ENCODE measurements around the gene FBXO34. TPM values are rescaled to one million over a fixed set of nuclear protein-coding genes. Genes with fewer than 3 reads are reported as not detected.

Gene FBXO34
- total RNA-seq, 1 donor from 2014 or later, result 29.5 TPM

GRCh38 chr14:55314449-55314848 is 43.2 kb downstream of the FBXO34 start:
- DNase-seq (ENCODE audit: low read depth) (no peak), FAIRE-seq (no peak)
- TF ChIP-seq, protein P1, sequence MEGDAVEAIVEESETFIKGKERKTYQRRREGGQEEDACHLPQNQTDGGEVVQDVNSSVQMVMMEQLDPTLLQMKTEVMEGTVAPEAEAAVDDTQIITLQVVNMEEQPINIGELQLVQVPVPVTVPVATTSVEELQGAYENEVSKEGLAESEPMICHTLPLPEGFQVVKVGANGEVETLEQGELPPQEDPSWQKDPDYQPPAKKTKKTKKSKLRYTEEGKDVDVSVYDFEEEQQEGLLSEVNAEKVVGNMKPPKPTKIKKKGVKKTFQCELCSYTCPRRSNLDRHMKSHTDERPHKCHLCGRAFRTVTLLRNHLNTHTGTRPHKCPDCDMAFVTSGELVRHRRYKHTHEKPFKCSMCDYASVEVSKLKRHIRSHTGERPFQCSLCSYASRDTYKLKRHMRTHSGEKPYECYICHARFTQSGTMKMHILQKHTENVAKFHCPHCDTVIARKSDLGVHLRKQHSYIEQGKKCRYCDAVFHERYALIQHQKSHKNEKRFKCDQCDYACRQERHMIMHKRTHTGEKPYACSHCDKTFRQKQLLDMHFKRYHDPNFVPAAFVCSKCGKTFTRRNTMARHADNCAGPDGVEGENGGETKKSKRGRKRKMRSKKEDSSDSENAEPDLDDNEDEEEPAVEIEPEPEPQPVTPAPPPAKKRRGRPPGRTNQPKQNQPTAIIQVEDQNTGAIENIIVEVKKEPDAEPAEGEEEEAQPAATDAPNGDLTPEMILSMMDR (IDR thresholded peaks at IDR 0.05; ENCODE audit: insufficient read depth, low read length, severe bottlenecking), result no peak
- Histone ChIP-seq H3K36me3 (ENCODE audit: control insufficient read depth, insufficient read depth, low read length) (no peaks in the 10 kb centered on the region), H3K27me3 (ENCODE audit: control insufficient read depth, insufficient read depth, low read length) (no peaks in the 10 kb centered on the region), H3K4me3 (ENCODE audit: low read depth, low read length) (no peak overlapping the region)

DNA sequence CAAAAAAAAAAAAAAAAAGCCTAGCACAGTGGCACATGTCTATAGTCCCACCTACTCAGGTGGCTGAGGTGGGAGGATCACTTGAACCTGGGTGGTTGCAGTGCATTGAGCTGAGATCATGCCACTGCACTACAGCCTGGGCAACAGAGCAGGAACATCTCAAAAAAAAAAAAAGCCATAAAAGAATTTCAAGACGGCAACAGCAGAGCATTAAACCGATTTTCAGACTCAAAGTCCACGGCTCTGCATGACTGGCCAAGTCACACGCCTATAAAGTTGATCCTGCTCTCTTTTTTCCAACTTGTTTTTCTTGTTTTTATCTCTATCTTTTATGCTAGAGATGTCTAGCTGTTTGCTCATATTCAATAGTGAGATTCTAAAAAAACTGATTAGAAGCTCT is 45.3 kb downstream of the FBXO34 start:
- no peak for DNase-seq (ENCODE audit: low read depth)
- TF ChIP-seq, protein P1 (IDR thresholded peaks at IDR 0.05; ENCODE audit: insufficient read depth, low read length, severe bottlenecking), result no peak
- Histone ChIP-seq H3K36me3 (ENCODE audit: control insufficient read depth, insufficient read depth, low read length) (no peaks in the 10 kb centered on the region), H3K4me3 (ENCODE audit: low read depth, low read length) (no peak overlapping the region), H3K27me3 (ENCODE audit: control insufficient read depth, insufficient read depth, low read length) (no peaks in the 10 kb centered on the region)
- FAIRE-seq, result no peak

DNA sequence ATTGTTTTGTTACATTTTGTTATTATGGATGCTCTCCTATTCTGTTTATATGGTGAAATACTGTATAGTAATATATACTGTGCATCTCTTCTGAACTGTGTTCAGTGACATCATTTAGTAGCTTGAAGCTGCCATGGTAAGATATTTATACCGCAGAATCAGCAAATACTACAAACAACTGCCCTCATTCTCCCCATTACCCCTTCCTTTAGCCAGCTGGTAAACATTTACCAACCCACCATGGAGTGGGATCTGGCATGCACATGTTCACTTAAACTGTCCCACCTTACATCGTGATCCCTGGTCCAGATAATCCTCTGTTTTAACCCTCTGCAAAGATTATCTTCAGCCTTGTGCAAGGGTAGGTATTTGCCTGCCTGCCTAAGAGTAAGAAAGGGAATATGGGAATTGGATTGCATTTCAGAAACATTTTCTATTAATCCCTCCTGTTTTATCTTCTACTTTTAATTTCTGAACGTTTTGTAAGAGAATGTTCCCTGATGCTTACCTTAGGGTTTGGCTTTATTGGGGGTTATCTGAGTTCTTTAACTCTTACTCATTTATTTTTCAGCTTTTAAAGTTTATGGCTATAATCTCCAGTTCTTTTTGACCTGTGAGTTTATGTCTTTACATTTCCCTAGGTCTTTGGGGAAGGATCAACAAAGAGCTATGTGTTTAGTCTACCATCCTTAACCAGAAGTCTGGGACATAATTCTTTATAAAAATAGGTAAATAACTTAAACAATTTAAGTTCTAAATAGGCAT is 46.5 kb downstream of the FBXO34 start:
- Histone ChIP-seq H3K27me3 (ENCODE audit: control insufficient read depth, insufficient read depth, low read length) (no peaks in the 10 kb centered on the region), H3K4me3 (ENCODE audit: low read depth, low read length) (no peak overlapping the region), H3K36me3 (ENCODE audit: control insufficient read depth, insufficient read depth, low read length) (no peaks in the 10 kb centered on the region)
- FAIRE-seq (no peak), DNase-seq (ENCODE audit: low read depth) (no peak)
- TF ChIP-seq, protein P1 (IDR thresholded peaks at IDR 0.05; ENCODE audit: insufficient read depth, low read length, severe bottlenecking), result no peak

- DNase-seq (ENCODE audit: low read depth), result no peak
- TF ChIP-seq, protein P1 (IDR thresholded peaks at IDR 0.05; ENCODE audit: insufficient read depth, low read length, severe bottlenecking), result no peak
- Histone ChIP-seq H3K27me3 (ENCODE audit: control insufficient read depth, insufficient read depth, low read length) (no peaks in the 10 kb centered on the region), H3K4me3 (ENCODE audit: low read depth, low read length) (no peak overlapping the region), H3K36me3 (ENCODE audit: control insufficient read depth, insufficient read depth, low read length) (no peaks in the 10 kb centered on the region)
- FAIRE-seq, result no peak
These were observed 47.5 kb downstream of the FBXO34 start for GRCh38 chr14:55318694-55319093.

DNA sequence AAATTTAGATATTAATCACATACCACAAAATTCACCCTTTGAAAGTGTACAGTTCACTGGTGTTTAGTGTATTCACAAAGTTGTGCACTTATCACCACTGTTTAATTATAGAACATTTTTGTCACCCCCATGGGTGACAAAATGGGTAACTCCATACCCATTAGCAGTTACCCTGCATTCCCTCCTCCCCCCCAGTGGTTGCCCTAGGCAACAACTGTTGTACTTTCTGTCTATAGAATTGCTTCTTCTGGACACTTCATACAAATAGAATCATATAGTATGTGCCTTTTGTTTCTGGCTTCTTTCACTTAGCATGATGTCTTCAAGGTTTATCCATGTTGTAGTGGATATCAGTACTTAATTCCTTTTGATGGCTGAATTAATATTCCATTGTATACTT is 52.7 kb downstream of the FBXO34 start:
- Histone ChIP-seq H3K4me3 (ENCODE audit: low read depth, low read length) (no peak overlapping the region), H3K36me3 (ENCODE audit: control insufficient read depth, insufficient read depth, low read length) (no peaks in the 10 kb centered on the region), H3K27me3 (ENCODE audit: control insufficient read depth, insufficient read depth, low read length) (no peaks in the 10 kb centered on the region)
- no peak for DNase-seq (ENCODE audit: low read depth)
- no peak for FAIRE-seq
- TF ChIP-seq, protein P1 (IDR thresholded peaks at IDR 0.05; ENCODE audit: insufficient read depth, low read length, severe bottlenecking), result no peak

DNA sequence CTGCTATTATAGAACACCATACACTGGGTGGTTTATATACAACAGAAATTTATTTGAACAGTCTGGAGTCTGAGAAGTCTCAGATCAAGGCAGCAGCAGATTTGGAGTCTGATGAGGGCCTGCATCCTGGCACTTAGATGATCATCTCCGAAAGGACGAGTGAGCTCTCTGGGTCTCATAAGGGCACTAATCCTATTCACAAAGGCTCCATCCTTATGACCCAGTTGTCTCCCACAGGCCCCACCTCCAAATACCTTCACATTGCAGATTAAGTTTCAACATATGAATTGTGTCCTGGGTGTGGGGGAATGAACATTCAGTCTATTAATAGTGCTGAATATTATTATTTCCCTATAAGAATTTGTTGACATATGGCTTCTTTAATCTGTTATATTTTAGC is 53.6 kb downstream of the FBXO34 start:
- no peaks in the 10 kb centered on the region for H3K27me3 ChIP-seq (ENCODE audit: control insufficient read depth, insufficient read depth, low read length)
- no peaks in the 10 kb centered on the region for H3K36me3 ChIP-seq (ENCODE audit: control insufficient read depth, insufficient read depth, low read length)
- TF ChIP-seq, protein P1 (IDR thresholded peaks at IDR 0.05; ENCODE audit: insufficient read depth, low read length, severe bottlenecking), result no peak
- no peak for DNase-seq (ENCODE audit: low read depth)
- no peak for FAIRE-seq
- H3K4me3 ChIP-seq (ENCODE audit: low read depth, low read length), result no peak overlapping the region
